Raji (cell line): ENCODE results near the gene SEL1L3.

ENCODE experiments used
- POLR2A ChIP-seq: IDR thresholded peaks from 2 replicates; pipeline ENCODE4 v1.6.1; 2011; ENCODE audit warnings: low read depth, low read length, control low read depth; ENCODE audit not compliant: insufficient read depth

The SEL1L3 gene

DNA sequence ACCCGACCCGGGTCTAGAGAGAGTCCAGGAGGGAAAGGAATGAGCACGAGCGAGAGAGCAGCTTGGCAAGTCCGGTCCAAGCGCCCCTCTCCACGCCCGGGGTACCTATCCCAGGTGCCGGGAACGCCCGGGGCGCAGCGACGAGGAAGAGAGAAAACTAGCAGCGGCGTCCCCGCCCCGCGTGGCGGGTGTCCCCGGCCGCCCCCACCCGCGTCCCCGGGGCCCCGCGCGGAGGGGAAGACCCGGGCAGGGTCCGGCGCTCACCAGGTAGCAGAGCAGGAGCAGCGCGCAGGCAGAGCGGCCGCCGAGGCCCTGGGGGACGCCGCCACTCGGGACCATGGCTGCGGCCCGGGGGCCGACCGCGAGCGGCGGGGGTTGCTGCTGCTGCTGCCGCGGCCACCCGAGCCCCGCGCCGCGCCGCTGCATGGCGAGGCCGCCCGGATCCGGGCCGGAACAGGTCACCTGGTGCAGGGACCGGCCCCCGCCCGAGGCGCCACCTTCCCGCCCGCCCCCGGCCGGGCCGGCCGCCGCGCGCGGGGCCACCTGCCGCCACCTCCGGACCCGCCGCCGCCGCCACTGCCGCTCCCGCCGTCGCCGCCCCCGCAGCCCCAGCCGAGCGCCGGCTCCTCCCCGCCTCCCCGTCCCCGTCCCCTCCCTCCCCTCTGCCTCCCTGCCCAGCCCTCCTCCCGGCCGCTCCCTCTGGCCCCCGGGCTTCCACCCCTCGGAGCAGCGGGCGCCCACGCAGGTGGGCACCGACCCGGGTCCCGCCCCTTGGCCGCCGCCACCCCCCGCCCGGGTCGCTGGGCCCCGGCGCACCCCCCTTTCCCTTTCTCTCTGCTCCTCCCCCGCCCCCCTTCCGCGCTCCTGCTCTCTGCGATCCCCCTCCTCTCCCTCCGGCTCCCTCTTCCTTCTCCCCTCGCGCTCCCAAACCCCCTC is at the start of gene SEL1L3:
SEL1L3 (minus strand) TSS at position 578 of the 936 bp plus-strand sequence; CDS start at position 426, 152 bp downstream.
- TF ChIP-seq POLR2A: peak; percentile 61

- TF ChIP-seq POLR2A: no peak
Observed at GRCh38 chr4:25911356-25911755, 48.6 kb upstream of the SEL1L3 start.

DNA sequence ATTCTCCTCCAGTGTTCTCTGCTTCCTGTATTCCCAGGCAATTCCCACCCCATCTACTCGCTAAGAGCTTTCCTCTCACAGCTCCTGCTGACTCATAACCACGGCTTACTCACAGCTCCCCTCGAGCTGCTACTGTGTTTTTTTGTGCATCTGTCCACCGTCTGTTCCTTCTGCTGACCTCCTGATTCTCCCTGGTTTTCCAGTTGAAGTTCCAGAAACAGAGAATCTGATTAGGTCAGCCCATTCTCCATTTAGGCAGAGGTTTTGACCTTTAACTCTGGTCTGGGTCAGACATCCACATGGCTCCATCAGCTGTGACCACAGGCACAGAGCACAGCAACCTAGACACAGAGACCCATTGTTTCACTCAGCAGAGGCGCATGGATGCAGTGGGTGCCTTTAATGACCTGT is 45.7 kb upstream of the SEL1L3 start:
- TF ChIP-seq POLR2A: no peak

DNA sequence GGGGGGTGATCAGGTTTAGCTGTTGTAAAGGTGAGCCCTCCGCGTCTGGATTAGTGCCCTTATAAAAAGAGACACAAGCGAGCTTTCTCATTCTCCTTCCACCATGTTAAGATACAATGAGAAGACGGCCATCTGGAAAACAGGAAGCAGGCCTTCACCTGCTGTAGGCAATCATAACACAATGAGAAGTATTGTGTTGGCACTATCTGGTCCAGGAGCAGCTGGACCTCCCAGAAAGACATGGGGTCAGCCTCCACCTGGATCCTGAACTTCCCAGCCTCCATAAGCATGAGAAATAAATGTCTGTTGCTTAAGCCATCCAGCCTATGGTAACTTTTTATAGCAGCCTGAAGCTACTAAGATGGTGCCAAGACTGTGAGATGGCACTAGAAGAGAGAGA is 42.6 kb upstream of the SEL1L3 start:
- no peak for TF ChIP-seq POLR2A

GRCh38 chr4:25904748-25905082 is 41.9 kb upstream of the SEL1L3 start:
- no peak for TF ChIP-seq POLR2A

DNA sequence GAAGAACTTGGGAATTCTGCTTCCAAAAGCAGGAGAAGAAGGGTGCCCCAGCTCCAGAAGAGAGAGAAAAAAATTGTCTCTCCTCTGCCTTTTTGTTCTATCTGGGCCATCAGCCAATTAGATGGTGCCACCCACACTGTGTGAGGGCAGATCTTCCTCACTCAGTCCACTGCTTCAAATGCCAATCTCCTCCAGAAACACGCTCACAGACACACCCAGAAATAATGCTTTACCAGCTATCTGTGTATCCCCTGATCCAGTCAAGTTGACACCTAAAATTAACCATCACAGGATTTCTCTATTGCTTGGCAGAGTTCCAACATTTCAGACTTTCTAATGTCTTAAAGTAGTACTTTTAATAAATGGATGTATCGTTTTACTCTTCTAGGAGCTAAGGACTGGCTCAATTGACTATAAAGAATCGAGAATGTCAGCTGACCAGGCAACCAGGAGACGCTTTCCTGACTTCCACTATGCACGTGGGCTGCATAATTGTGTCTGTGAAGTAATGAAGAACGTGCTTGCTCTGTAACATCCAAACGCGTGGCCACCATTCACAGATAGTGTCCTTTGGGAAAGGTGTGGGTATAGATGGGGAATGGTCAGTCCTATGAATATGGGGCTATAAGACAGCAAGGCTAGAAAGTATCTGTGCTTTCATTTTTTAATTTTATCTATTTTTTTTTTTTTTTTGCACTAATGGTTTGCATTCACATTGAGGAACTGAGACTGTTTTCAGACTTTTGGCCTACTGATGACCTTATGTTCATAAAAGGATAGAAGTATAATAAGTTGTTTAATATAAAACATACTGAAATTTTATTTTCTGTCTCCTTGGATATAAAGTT is 41.3 kb upstream of the SEL1L3 start:
- no peak for TF ChIP-seq POLR2A

DNA sequence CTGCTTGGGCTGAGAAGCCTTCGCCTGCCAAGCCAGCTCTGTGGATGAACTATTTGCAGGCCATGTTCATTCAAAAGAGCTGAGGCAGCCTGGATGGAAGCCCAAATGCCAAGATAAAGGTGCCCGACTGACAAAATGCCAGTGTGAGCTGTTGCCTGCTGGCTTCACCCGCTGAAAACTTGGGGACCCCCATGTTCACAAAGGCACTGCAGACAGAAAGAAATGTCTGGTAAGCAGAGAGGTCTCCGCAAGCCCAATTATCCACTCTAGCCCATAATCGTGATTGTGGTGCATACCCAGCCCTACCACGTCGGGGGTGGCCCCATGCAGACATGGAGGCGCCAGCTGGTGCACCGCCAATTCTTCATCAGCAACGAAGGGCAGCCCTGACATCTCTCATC is 38.2 kb upstream of the SEL1L3 start:
- no peak for TF ChIP-seq POLR2A

GRCh38 chr4:25900310-25900709 is 37.5 kb upstream of the SEL1L3 start:
- no peak for TF ChIP-seq POLR2A

DNA sequence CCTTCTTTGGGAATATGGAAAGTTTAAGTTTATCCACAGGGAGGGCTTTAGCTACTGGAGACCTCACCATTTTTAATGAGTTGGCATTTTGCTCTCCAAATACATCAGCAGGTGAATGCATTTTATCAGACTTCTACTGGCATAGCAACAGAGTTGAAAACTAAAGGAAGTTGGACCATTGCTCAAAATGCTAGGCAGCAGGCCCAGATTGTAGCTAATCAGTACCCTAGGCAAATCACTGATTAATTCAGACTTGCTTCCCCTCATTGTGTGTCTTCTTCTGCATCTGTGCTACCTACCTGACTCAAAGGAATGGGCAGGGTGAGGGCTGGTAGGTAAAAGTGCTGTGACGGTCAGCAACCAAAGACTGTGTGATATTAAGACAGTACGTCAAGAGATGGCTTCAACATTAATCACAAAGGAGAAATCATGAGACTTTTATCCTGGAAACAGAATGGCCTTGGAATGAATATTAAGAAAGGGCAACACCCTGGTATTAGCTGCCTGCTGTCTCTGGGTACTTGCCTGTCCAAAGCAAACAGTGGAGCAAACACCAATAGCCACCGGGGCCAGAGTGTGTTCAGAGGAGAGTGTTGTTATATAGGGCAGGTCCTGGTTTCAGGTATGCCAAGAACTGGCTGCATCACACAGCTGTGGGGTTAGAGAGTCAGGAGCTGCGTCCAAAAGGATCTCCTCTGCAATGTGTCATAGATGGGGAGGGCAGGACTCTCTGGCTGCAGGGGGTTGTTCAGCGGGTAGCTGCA is 34.2 kb upstream of the SEL1L3 start:
- no peak for TF ChIP-seq POLR2A

DNA sequence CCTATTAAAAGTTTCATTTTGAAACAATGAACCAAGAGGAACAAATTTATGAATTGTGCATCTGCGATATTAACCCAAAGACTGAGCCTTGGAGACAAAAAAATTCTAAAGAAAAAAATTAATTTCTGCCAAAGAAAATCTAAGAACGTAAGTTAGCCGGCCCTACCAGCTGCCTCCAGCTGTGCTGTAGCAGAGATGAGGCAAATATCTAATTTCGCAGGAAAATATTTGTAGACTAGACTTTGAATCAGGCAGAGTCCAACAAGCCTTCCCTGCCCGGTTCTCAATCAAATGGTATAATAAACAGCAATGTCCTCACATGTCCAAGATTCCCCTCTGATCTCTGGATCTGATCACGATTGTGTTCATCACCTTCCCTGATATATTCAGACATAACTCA is 30.0 kb upstream of the SEL1L3 start:
- TF ChIP-seq POLR2A: no peak

DNA sequence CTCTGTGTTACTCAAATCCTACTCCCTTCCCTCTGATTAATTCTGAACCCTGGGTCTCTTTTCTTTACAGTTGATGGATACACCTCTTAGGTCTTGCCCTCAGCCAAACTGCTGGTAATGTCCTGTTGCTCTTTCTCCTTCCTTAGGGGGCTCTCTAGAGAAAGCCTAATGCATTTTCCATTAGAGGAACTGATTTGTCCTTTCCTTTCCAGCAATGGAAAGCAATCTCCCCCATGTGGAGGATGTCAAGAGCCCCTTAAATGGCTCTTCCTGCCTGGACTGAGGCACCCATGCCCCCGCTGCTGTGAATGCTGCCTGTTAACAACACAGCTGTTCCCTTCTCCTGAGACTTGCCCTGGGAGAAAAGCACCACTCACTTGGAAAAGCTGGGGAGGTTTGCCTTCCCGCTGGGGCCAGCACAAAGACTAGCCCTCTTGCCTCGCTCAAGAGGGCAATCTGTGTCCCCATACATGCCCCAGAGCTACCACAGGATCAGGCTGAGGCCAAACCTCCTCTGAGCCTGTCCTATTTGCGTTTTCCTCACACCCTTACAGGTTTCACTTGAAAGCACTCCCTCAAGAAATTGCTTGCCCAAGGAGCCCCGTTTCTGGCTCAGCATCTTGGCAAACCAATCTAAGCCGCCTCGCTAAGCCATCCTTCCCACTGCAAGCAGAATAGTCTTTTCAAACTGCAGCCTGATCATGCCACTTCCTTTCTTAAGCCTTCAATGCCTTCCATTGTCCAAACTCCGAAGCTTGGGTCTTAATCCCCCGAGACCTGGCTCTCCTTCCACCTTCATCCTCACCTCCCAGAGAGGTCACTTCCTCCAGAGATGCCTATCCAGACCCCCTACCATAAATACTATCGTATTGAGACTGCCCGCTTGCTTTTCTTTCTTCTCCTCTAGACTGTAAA is 28.0 kb upstream of the SEL1L3 start:
- no peak for TF ChIP-seq POLR2A

DNA sequence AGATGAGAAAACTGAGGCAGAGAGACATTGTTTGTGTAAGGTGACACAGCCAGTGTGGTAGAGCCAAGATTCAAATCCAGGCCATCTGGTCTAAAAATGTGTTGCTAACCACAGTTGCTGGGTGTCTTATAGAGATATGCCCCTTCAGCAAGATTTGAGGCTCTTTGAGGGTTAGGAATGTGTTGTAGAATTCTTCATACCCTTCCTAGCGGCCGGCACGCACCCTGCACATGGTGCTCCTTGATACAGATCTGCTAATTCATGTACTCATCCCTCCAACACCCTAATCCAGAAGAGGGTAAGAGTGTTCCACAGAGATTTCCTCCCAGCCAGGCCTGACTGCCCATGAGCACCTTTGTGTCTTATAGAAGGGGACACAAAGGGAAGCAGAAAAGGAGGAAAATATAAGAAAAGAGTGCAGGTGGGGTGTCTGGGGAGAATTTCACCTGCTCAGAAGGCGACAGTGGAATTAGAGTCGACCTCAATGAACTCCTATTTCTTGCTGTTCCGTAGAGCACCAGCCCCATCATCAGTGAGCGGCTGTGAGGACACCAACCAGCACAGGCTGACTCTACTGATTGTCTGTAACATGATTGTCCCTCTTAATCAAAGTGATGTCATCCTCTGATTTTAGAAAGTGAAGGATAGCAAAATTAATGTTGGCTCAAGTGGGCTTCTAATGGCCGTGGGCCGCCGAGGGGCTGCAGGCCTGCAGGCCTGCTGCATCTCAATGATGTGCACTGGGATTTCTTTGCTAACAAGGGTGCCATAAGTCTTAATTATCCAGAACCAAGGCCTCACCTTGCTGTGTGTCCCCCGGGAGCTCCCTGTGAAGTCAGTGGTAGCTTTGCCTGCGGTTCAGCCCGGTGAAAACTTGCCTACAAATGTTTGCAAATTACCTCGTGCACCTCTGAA is 27.1 kb upstream of the SEL1L3 start:
- TF ChIP-seq POLR2A: no peak

GRCh38 chr4:25888781-25889180 is 26.0 kb upstream of the SEL1L3 start:
- no peak for TF ChIP-seq POLR2A
